HCT116 (cell line): ENCODE data around the gene HS6ST3.

Experiments used
- CEBPB ChIP-seq: IDR thresholded peaks from 2 replicates; pipeline ENCODE4 v1.6.1; 2012; ENCODE audit warnings: low read depth
- TCF7L2 ChIP-seq: IDR thresholded peaks from 2 replicates; pipeline ENCODE4 v1.7.0; 2011; ENCODE audit warnings: borderline replicate concordance, inconsistent platforms; ENCODE audit not compliant: insufficient read depth, insufficient read length; ENCODE audit errors: extremely low read depth

DNA sequence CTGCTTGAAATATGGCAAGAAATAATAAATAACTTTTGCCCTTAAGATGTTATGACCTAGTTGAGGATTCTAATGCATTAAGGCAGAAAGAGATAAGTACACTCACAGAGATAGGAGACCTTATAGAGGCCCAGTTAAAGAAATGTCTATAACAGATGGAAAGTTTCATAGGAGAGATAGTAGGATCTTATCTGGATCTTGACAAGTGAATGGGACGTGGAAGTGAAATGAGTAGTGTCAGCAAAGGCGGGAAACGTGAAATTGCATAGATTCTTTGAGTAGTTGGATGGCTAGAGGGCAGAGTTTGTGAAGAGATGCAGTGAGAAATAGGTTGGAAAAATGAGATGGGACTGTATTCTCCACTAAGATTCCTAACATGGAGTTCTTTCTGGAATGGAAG, 71.2 kb downstream of the HS6ST3 start:
- no peak for TF ChIP-seq TCF7L2
- TF ChIP-seq CEBPB: no peak
